Natural killer cell (primary cell): ENCODE data around the gene KAT6B. TPM values are rescaled to one million over a fixed set of nuclear protein-coding genes. Genes with fewer than 3 reads are reported as not detected.

Source experiments
- ATAC-seq, 3 donors: fragments of 150-1000 bp in 2 of 3; fragments of 200-7000 bp in 1 of 3; cut with Tn5 transposase; 1 replicate in 1 of 3; 2 replicates in 2 of 3; pipeline ENCODE4 v1.10.0; 2021; ENCODE audit warnings: mild to moderate bottlenecking in 2 of 3, moderate library complexity in 2 of 3
- DNase-seq, 2 donors: peaks; one replicate each; pipeline versions ENCODE4 v3.0.0 to v3.0.0-alpha.2; 2013 to 2021; ENCODE audit warnings: mixed read lengths in 1 of 2
- H3K27ac ChIP-seq: one replicate; pipeline ENCODE4 v1.5.1; 2013; ENCODE audit warnings: mild to moderate bottlenecking, low read length
- H3K27me3 ChIP-seq: one replicate; pipeline ENCODE4 v1.6.1; 2013; ENCODE audit warnings: low read length; ENCODE audit not compliant: control insufficient read depth, insufficient read depth
- H3K36me3 ChIP-seq: one replicate; pipeline ENCODE4 v1.6.1; 2013; ENCODE audit warnings: low read length; ENCODE audit not compliant: control insufficient read depth, insufficient read depth
- H3K4me1 ChIP-seq: one replicate; pipeline ENCODE4 v1.6.1; 2013; ENCODE audit warnings: low read length; ENCODE audit not compliant: control insufficient read depth, insufficient read depth
- H3K4me3 ChIP-seq: one replicate; pipeline ENCODE4 v1.5.1; 2013; ENCODE audit warnings: low read length
- H3K9me3 ChIP-seq: one replicate; pipeline ENCODE4 v1.6.1; 2013; ENCODE audit warnings: low read length; ENCODE audit not compliant: control insufficient read depth, insufficient read depth
- H3K27ac Mint-ChIP-seq, 2 donors: one replicate each; pipeline ENCODE4 v1.8.0; 2022; ENCODE audit warnings: mild to moderate bottlenecking in 2 of 2, mixed read lengths in 2 of 2, moderate library complexity in 1 of 2
- H3K27me3 Mint-ChIP-seq, 2 donors: one replicate each; pipeline ENCODE4 v1.8.0; 2022; ENCODE audit warnings: low read depth in 2 of 2, mixed read lengths in 2 of 2
- H3K36me3 Mint-ChIP-seq: one replicate; pipeline ENCODE4 v1.8.0; 2022; ENCODE audit warnings: mixed read lengths
- H3K4me1 Mint-ChIP-seq, 2 donors: one replicate each; pipeline ENCODE4 v1.8.0; 2022; ENCODE audit warnings: mixed read lengths in 2 of 2
- H3K4me3 Mint-ChIP-seq: one replicate; pipeline ENCODE4 v1.8.0; 2022; ENCODE audit warnings: mild to moderate bottlenecking, moderate library complexity, mixed read lengths
- H3K9me3 Mint-ChIP-seq, 2 donors: one replicate each; pipeline ENCODE4 v1.8.0; 2022; ENCODE audit warnings: mixed read lengths in 2 of 2
- WGBS: methylation state at CpG from one replicate; pipeline ENCODE4 v1.1.7; 2013; ENCODE audit warnings: missing lambda C conversion rate; ENCODE audit not compliant: insufficient coverage; 5-methylcytosine and 5-hydroxymethylcytosine counted together
- intact Hi-C: fragments of 100-400 bp; cut with micrococcal nuclease; formaldehyde crosslinking; loops from one replicate; pipeline ENCODE4 v1.14.2; 2022
- total RNA-seq, 4 donors: library from RNA; stranded (reverse); fragments of 120-200 nt in 1 of 4; gene quantifications; one replicate each; pipeline versions ENCODE4 v1.2.3 to v1.2.4, GENCODE V29; 2013 to 2022
- TF ChIP-seq, protein P1 (sequence below): fragments of 200-600 bp; IDR thresholded peaks from one replicate; pipeline ENCODE4 v1.8.0; 2022; ENCODE audit warnings: antibody characterized with exemption

KAT6B gene
- total RNA-seq, 3 donors from 2014 or later (not counting 1 experiment from before 2014, with no cell fraction given), result 117 to 133 (median 121) TPM

DNA sequence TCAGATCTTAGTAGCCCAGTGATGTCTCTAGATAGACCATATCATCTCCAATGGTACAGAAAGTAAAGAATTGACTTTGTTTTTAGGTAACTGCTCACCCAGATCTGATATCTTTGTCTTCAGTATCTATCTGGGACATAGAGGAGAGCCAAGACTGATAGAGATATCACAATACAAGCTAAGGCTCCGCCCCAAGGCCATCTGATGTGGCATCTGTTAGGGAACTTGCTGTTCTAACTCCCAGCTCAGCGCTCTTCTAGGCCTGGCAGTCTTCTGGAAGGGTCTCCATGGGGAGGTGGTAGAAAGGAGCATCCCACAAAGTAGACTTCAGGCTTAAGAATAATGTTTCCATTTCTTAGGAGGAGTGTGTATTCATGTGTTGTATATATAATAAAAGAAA, 196.7 kb downstream of the KAT6B start:
- no peak overlapping the region for H3K4me3 Mint-ChIP-seq
- H3K4me1 Mint-ChIP-seq, result peaks cover 29 to 39% of the 10 kb centered on the region in 2 donors
- intact Hi-C loops, result loop anchor here (5.0 kb wide), 1 partner anchor 214 kb away; the partner anchor contains the start of gene COMTD1
- TF ChIP-seq, protein P1, sequence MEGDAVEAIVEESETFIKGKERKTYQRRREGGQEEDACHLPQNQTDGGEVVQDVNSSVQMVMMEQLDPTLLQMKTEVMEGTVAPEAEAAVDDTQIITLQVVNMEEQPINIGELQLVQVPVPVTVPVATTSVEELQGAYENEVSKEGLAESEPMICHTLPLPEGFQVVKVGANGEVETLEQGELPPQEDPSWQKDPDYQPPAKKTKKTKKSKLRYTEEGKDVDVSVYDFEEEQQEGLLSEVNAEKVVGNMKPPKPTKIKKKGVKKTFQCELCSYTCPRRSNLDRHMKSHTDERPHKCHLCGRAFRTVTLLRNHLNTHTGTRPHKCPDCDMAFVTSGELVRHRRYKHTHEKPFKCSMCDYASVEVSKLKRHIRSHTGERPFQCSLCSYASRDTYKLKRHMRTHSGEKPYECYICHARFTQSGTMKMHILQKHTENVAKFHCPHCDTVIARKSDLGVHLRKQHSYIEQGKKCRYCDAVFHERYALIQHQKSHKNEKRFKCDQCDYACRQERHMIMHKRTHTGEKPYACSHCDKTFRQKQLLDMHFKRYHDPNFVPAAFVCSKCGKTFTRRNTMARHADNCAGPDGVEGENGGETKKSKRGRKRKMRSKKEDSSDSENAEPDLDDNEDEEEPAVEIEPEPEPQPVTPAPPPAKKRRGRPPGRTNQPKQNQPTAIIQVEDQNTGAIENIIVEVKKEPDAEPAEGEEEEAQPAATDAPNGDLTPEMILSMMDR, result no peak
- ATAC-seq (no peak), DNase-seq (no peak)
- H3K9me3 Mint-ChIP-seq, result no peaks in the 10 kb centered on the region
- no peaks in the 10 kb centered on the region for H3K27me3 ChIP-seq
- H3K27me3 Mint-ChIP-seq, result no peaks in the 10 kb centered on the region
- no peak overlapping the region for H3K27ac ChIP-seq
- WGBS, result 100% methylated on average over 2 of the region's 2 CpGs
- peak overlapping the region in 1 of 2 donors; percentile 17 for H3K27ac Mint-ChIP-seq
- no peak overlapping the region for H3K4me3 ChIP-seq
- no peaks in the 10 kb centered on the region for H3K9me3 ChIP-seq
- peaks cover 9% of the 10 kb centered on the region for H3K4me1 ChIP-seq
- H3K36me3 ChIP-seq, result peaks cover 61% of the 10 kb centered on the region
- H3K36me3 Mint-ChIP-seq, result peaks cover 19% of the 10 kb centered on the region

DNA sequence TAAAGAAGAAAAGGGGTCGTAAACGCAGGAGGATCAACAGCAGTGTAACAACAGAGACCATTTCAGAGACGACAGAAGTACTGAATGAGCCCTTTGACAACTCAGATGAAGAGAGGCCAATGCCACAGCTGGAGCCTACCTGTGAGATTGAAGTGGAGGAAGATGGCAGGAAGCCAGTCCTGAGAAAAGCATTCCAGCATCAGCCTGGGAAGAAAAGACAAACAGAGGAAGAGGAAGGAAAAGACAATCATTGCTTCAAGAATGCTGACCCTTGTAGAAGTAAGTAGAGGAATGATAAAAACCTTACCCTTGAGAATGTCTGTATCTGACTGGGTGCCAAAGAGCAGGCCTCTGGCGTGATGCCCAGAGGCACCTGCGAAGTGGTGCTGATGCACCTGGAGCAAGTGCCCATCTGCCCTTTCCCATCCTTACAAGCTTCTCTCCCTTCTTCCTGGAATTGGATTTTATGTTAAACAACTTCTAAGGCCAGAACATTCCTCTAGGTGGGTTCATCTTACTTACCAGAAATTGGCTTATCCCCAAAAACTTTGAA, 198.6 kb downstream of the KAT6B start:
- Histone ChIP-seq H3K27me3 (no peaks in the 10 kb centered on the region), H3K4me3 (no peak overlapping the region), H3K27ac (no peak overlapping the region), H3K4me1 (no peaks in the 10 kb centered on the region), H3K9me3 (no peaks in the 10 kb centered on the region), H3K36me3 (peaks cover 81% of the 10 kb centered on the region)
- ATAC-seq (no peak), DNase-seq (no peak)
- Mint-ChIP-seq H3K36me3 (peaks cover 36% of the 10 kb centered on the region), H3K4me1 (peaks cover 11 to 20% of the 10 kb centered on the region in 2 donors), H3K9me3 (no peaks in the 10 kb centered on the region), H3K4me3 (no peak overlapping the region), H3K27ac (no peak overlapping the region), H3K27me3 (no peaks in the 10 kb centered on the region)
- intact Hi-C loops, result loop anchor here (5.0 kb wide), 1 partner anchor 212 kb away; the partner anchor contains the start of gene COMTD1
- TF ChIP-seq, protein P1, result no peak
- 98% methylated on average over 5 of the region's 5 CpGs for WGBS

DNA sequence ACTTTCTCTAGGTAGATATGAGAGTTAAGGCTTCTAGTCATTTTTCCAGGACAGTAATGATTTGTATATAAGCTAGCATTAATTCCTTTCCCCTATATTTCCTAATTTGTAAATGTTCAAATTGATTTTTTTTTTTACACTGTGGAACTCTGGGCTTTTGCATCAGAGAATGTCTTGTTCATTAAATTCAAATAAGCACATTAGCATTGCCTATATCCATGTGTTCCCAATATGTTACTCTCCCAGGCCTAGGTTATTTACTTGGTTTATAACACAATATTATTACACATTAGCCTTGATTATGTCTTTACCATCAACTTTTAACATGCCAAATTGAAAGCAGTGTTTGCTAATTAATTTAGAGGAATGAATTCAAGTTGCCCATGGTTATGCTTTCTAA, 201.6 kb downstream of the KAT6B start:
- Histone ChIP-seq H3K27me3 (no peaks in the 10 kb centered on the region), H3K36me3 (peaks cover 74% of the 10 kb centered on the region), H3K27ac (no peak overlapping the region), H3K4me1 (no peaks in the 10 kb centered on the region), H3K9me3 (no peaks in the 10 kb centered on the region), H3K4me3 (no peak overlapping the region)
- no peaks in the 10 kb centered on the region for H3K27me3 Mint-ChIP-seq
- peak overlapping the region; percentile 10 to 32 for H3K27ac Mint-ChIP-seq
- DNase-seq (no peak), ATAC-seq (no peak)
- H3K9me3 Mint-ChIP-seq, result no peaks in the 10 kb centered on the region
- TF ChIP-seq, protein P1, result no peak
- intact Hi-C loops, result no loop called here
- no peak overlapping the region for H3K4me3 Mint-ChIP-seq
- H3K4me1 Mint-ChIP-seq, result no peaks in the 10 kb centered on the region
- H3K36me3 Mint-ChIP-seq, result peaks cover 17% of the 10 kb centered on the region

DNA sequence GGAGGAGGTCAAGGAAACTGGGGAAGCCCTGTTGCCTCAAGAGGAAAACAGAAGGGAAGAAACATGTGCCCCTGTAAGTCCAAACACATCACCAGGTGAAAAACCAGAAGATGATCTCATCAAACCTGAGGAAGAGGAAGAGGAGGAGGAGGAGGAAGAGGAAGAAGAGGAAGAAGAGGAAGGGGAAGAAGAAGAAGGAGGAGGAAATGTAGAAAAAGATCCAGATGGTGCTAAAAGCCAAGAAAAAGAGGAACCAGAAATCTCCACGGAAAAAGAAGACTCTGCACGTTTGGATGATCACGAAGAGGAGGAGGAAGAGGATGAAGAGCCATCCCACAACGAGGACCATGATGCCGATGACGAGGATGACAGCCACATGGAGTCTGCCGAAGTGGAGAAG, 202.3 kb downstream of the KAT6B start:
- Histone ChIP-seq H3K4me1 (no peaks in the 10 kb centered on the region), H3K36me3 (peaks cover 68% of the 10 kb centered on the region), H3K27ac (no peak overlapping the region), H3K9me3 (no peaks in the 10 kb centered on the region), H3K4me3 (no peak overlapping the region), H3K27me3 (no peaks in the 10 kb centered on the region)
- Mint-ChIP-seq H3K4me3 (no peak overlapping the region), H3K4me1 (no peaks in the 10 kb centered on the region), H3K36me3 (peaks cover 17% of the 10 kb centered on the region), H3K27ac (peak overlapping the region; percentile 10 to 32), H3K27me3 (no peaks in the 10 kb centered on the region), H3K9me3 (no peaks in the 10 kb centered on the region)
- DNase-seq (no peak), ATAC-seq (no peak)
- 74% methylated on average over 7 of the region's 7 CpGs for WGBS
- TF ChIP-seq, protein P1, result no peak
- intact Hi-C loops, result no loop called here
